Fibroblast of skin of left biceps (primary cell): ENCODE data around the gene FCRLB.
"Not testable (repeated sequence)": the region's sequence is repeated elsewhere in the genome, so short reads cannot be mapped to it uniquely, and the experiment has no call there.

Experiments
- DNase-seq, 2 experiments: peaks; one replicate each; pipeline ENCODE4 v3.0.0-alpha.2; 2013; ENCODE audit warnings: low read depth in 2 of 2

The FCRLB gene

GRCh38 chr1:161719325-161719611 is 2.1 kb upstream of the FCRLB start:
- DNase-seq = no peak

GRCh38 chr1:161720422-161720821 is 922 bp upstream of the FCRLB start:
- no peak for DNase-seq

- DNase-seq = no peak
Measured at GRCh38 chr1:161721738-161722343, 497 bp downstream of the FCRLB start.

GRCh38 chr1:161722406-161722805 is 1.1 kb downstream of the FCRLB start:
- no peak for DNase-seq

- no peak for DNase-seq
Measured at GRCh38 chr1:161723459-161724141, 2.3 kb downstream of the FCRLB start.

- DNase-seq = not testable (repeated sequence)
Measured at GRCh38 chr1:161725258-161725907, 4.0 kb downstream of the FCRLB start.

- DNase-seq = no peak
Measured at GRCh38 chr1:161725908-161726472, 4.6 kb downstream of the FCRLB start.

- peak in 1 of 2 experiments; percentile 60 for DNase-seq
Measured at GRCh38 chr1:161726473-161727255, 5.3 kb downstream of the FCRLB start.

GRCh38 chr1:161727256-161727924 is 6.0 kb downstream of the FCRLB start:
- DNase-seq = peak in 1 of 2 experiments; percentile 64

- DNase-seq = no peak
Measured at GRCh38 chr1:161728376-161729226, 7.3 kb downstream of the FCRLB start.

GRCh38 chr1:161730050-161730564 is 8.8 kb downstream of the FCRLB start:
- DNase-seq = no peak

GRCh38 chr1:161731241-161731640 is 9.9 kb downstream of the FCRLB start:
- no peak for DNase-seq

- DNase-seq = no peak
Measured at GRCh38 chr1:161731981-161732718, 10.8 kb downstream of the FCRLB start.

GRCh38 chr1:161733526-161733925 is 12.2 kb downstream of the FCRLB start:
- peak; percentile 57 to 62 for DNase-seq

GRCh38 chr1:161735837-161736236 is 14.5 kb downstream of the FCRLB start:
- DNase-seq = no peak

- DNase-seq = no peak
Measured at GRCh38 chr1:161736335-161736969, 15.1 kb downstream of the FCRLB start.

GRCh38 chr1:161737625-161738024 is 16.3 kb downstream of the FCRLB start:
- DNase-seq = no peak

GRCh38 chr1:161738627-161739287 is 17.4 kb downstream of the FCRLB start:
- no peak for DNase-seq
